Pancreas (tissue), 10 donors: ENCODE measurements around the gene KCNAB3. TPM values are rescaled to one million over a fixed set of nuclear protein-coding genes. Genes with fewer than 3 reads are reported as not detected.

ENCODE experiments used
- ATAC-seq, 4 donors: fragments of 200-7000 bp; cut with Tn5 transposase; one replicate each; pipeline versions ENCODE4 v1.8.0 to v1.9.1; 2020; ENCODE audit warnings: mild to moderate bottlenecking in 4 of 4, moderate library complexity in 4 of 4
- DNase-seq, 6 donors: peaks; one replicate each; pipeline ENCODE4 v3.0.0-alpha.2; 2020
- FAIRE-seq: peaks from 2 replicates; lab custom pipeline; 2012; peaks lifted over from hg19 to GRCh38; lab: Jason Lieb, UNC
- H3K27ac ChIP-seq, 4 donors: fragments of 200-600 bp; sonication (generic); 1 replicate in 3 of 4; 2 replicates in 1 of 4; pipeline versions ENCODE4 v1.5.0 to v1.8.0; 2020
- H3K27me3 ChIP-seq, 4 donors: fragments of 200-600 bp; one replicate each; pipeline ENCODE4 v1.8.0; 2021
- H3K36me3 ChIP-seq, 3 donors: fragments of 200-600 bp; sonication (generic) in 1 of 3; one replicate each; pipeline versions ENCODE4 v1.5.0 to v1.8.0; 2020 to 2021
- H3K4me1 ChIP-seq, 3 donors: fragments of 200-600 bp; one replicate each; pipeline ENCODE4 v1.8.0; 2021
- H3K4me3 ChIP-seq, 4 donors: fragments of 200-600 bp; sonication (generic) in 2 of 4; one replicate each; pipeline versions ENCODE4 v1.5.0 to v1.8.0; 2020 to 2021
- H3K9me3 ChIP-seq, 4 donors: fragments of 200-600 bp; one replicate each; pipeline ENCODE4 v1.8.0; 2021
- WGBS, 2 donors: extraction: QIAGEN DNeasy Blood & Tissue Kit; methylation state at CpG; one replicate each; pipeline ENCODE4 v1.1.7; 2013; 5-methylcytosine and 5-hydroxymethylcytosine counted together
- intact Hi-C, 3 donors: fragments of 100-400 bp; cut with DNase I; formaldehyde crosslinking; loops; one replicate each; pipeline versions ENCODE4 v1.11.1 to v1.14.2; 2022
- polyA plus RNA-seq, 2 donors: library from polyadenylated mRNA; stranded (reverse); fragments of 200-250 nt; gene quantifications; one replicate each; pipeline ENCODE4 v1.2.3, GENCODE V29; 2013
- total RNA-seq, 6 donors: library from RNA; stranded (reverse); fragmentation: NEBNext Ultra II Directional in 4 of 6; extraction: Animal tissue kit (Norgen Biotek cat#: 25700) in 4 of 6; gene quantifications; one replicate each; pipeline versions ENCODE4 v1.2.1 to v1.2.4, GENCODE V29; 2021 to 2023
- TF ChIP-seq, protein P1 (sequence below), 4 donors: fragments of 200-600 bp; sonication (generic) in 3 of 4; IDR thresholded peaks; one replicate each; pipeline versions ENCODE4 v1.5.0 to v1.8.0; 2021; ENCODE audit warnings: antibody characterized with exemption in 4 of 4
- donor health status: healthy with polysubstance abuse.
- donor health status: DM: no; HTN: no; CAD: no; lungs with moderate emphysema.
- donor health status: DM: no; HTN: no; CAD: no.
- donor health status: control.
- donor health status: control.
- donor health status: Bipolar disorder and iron deficiency.
- donor health status: DM: yes; HTN: yes; CAD: no.
- donor health status: DM: no; HTN: no; CAD: no.
- donor health status: DM: no; HTN: no; CAD: no.
- donor health status: DM: yes; HTN: yes; CAD: no.

KCNAB3 gene
- total and polyA plus RNA-seq, 8 donors = 0.51 to 8.1 (median 1.4) TPM

DNA sequence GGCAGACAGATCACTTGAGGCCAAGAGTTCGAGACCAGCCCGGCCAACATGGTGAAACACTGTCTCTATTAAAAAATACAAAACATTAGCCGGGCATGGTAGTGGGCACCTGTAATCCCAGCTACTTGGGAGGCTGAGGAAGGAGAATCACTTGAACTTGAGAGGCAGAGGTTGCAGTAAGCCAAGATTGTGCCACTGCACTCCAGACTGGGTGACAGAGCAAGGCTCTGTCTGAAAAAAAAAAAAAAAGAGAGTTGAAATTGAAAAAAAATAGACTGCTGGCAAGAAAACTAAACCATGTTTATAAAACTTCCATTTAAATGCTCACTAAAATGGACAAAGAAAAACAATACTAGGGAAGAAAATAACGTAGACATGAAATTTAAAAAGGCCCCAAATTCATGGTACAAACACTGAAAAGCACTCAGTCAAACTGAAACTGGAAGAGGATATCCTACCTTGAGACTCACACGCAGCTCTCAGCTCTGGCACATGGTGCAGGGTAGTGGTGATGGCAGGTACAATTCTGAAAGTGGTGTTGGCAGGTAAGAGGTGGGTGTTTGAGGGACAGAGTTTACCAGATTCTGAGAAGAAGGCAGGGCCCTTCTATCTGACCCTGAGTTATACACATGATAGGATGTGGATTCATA is 21.6 kb upstream of the KCNAB3 start:
- WGBS, 2 donors = 78 to 82% methylated on average over 5 of the region's 5 CpGs
- Histone ChIP-seq H3K27ac (no peak overlapping the region), H3K4me3 (no peak overlapping the region), H3K9me3 (no peaks in the 10 kb centered on the region), H3K27me3 (no peaks in the 10 kb centered on the region), H3K36me3 (peaks cover 0 to 14% (median 4%) of the 10 kb centered on the region in 3 donors), H3K4me1 (no peaks in the 10 kb centered on the region)
- ATAC-seq (no peak), FAIRE-seq (no peak), DNase-seq (no peak)
- intact Hi-C loops = no loop called here
- TF ChIP-seq, protein P1, sequence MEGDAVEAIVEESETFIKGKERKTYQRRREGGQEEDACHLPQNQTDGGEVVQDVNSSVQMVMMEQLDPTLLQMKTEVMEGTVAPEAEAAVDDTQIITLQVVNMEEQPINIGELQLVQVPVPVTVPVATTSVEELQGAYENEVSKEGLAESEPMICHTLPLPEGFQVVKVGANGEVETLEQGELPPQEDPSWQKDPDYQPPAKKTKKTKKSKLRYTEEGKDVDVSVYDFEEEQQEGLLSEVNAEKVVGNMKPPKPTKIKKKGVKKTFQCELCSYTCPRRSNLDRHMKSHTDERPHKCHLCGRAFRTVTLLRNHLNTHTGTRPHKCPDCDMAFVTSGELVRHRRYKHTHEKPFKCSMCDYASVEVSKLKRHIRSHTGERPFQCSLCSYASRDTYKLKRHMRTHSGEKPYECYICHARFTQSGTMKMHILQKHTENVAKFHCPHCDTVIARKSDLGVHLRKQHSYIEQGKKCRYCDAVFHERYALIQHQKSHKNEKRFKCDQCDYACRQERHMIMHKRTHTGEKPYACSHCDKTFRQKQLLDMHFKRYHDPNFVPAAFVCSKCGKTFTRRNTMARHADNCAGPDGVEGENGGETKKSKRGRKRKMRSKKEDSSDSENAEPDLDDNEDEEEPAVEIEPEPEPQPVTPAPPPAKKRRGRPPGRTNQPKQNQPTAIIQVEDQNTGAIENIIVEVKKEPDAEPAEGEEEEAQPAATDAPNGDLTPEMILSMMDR (IDR thresholded peaks at IDR 0.05) = no peak

DNA sequence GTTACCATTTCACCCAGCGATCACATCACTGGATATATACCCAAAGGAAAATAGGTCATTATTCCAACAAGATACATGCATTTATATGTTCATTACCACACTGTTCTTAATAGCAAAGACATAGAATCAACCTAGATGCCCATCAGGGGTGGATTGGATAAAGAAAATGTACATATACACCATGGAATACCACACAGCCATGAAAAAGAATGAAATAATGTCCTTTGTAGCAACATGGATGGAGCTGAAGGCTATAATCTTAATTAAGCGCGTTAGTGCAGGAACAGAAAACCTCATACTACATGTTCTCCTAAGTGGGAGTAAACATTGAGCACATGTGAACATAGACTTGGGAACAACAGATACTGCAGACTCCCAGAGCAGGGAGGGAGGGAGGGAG is 20.9 kb upstream of the KCNAB3 start:
- Histone ChIP-seq H3K4me3 (no peak overlapping the region), H3K4me1 (no peaks in the 10 kb centered on the region), H3K27ac (no peak overlapping the region), H3K9me3 (no peaks in the 10 kb centered on the region), H3K27me3 (no peaks in the 10 kb centered on the region), H3K36me3 (peaks cover 2 to 20% (median 4%) of the 10 kb centered on the region in 3 donors)
- ATAC-seq = no peak
- 74 to 95% methylated on average over 3 of the region's 3 CpGs for WGBS, 2 donors
- TF ChIP-seq, protein P1 (IDR thresholded peaks at IDR 0.05) = no peak
- no peak for DNase-seq
- FAIRE-seq = no peak
- intact Hi-C loops = no loop called here

DNA sequence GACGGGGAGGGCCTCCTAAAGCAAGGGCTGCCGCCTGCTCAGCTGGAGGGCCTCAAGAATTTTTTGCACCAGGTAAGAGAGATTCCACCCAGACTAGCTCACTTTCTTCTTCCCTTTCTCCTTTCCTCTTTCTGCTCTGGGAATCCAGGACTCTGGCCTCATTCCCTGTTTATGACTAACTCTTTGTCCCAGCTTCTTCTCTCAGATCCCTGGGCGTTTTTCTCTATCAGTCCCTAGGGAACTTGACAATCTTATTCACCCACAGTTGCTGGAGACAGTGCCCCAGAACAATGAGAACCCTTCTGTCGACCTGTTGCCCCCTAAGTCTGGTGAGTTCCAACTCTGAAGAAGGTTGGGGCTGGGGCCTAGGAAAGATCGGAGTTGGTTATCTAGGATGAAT is 18.0 kb upstream of the KCNAB3 start:
- intact Hi-C loops = no loop called here
- H3K27me3 ChIP-seq = no peaks in the 10 kb centered on the region
- H3K36me3 ChIP-seq = peaks cover 2 to 47% (median 10%) of the 10 kb centered on the region in 3 donors
- H3K27ac ChIP-seq = no peak overlapping the region
- DNase-seq (no peak), ATAC-seq (no peak), FAIRE-seq (no peak)
- no peak overlapping the region for H3K4me3 ChIP-seq
- 84 to 86% methylated on average over 5 of the region's 5 CpGs for WGBS, 2 donors
- H3K9me3 ChIP-seq = no peaks in the 10 kb centered on the region
- TF ChIP-seq, protein P1 (IDR thresholded peaks at IDR 0.05) = no peak
- H3K4me1 ChIP-seq = no peaks in the 10 kb centered on the region

DNA sequence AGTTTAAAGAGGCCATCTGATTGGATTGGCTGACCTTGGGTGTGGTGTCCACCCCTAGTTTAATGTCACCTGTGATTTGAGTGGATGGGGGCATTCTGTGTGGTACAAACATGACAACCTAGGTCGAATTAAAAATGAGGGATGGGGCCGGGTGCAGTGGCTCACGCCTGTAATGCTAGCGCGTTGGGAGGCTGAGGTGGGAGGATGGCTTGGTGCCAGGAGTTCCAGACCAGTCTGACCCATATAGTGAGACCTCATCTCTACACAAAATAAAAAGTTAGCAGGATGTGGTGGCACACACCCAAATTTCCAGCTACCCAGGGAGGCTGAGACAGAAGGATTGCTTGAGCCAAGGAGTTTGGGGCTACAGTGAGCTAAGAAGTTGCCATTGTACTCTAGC is 16.8 kb upstream of the KCNAB3 start:
- ATAC-seq (no peak), FAIRE-seq (no peak), DNase-seq (no peak)
- no peak overlapping the region for H3K4me3 ChIP-seq
- TF ChIP-seq, protein P1 (IDR thresholded peaks at IDR 0.05) = no peak
- H3K27me3 ChIP-seq = no peaks in the 10 kb centered on the region
- H3K4me1 ChIP-seq = no peaks in the 10 kb centered on the region
- intact Hi-C loops = no loop called here
- H3K9me3 ChIP-seq = no peaks in the 10 kb centered on the region
- peaks cover 2 to 47% (median 10%) of the 10 kb centered on the region in 3 donors for H3K36me3 ChIP-seq
- WGBS, 2 donors = 69 to 91% methylated on average over 5 of the region's 5 CpGs
- H3K27ac ChIP-seq = no peak overlapping the region

DNA sequence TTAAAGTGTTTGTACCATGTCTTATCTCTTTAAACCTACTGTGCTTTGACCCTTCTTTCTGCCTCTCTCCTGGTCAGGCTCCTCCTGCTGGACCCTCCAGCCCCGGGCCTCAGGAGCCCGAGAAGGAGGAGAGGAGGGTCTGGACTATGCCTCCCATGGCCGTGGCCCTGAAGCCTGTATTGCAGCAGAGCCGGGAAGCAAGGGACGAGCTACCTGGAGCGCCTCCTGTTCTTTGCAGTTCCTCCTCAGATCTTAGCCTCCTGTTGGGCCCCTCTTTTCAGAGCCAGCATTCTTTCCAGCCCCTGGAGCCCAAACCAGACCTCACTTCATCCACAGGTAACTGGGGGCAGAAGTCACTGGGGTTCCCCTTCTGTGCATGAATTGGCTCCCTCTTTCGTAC is 16.0 kb upstream of the KCNAB3 start:
- 88 to 96% methylated on average over 7 of the region's 7 CpGs for WGBS, 2 donors
- H3K36me3 ChIP-seq = peaks cover 2 to 53% (median 10%) of the 10 kb centered on the region in 3 donors
- ATAC-seq (no peak), FAIRE-seq (no peak), DNase-seq (no peak)
- H3K4me3 ChIP-seq = no peak overlapping the region
- H3K9me3 ChIP-seq = no peaks in the 10 kb centered on the region
- no peaks in the 10 kb centered on the region for H3K4me1 ChIP-seq
- intact Hi-C loops = no loop called here
- TF ChIP-seq, protein P1 (IDR thresholded peaks at IDR 0.05) = no peak
- H3K27me3 ChIP-seq = no peaks in the 10 kb centered on the region
- H3K27ac ChIP-seq = no peak overlapping the region
